Calu3 (cell line): ENCODE data around the gene C20orf204. TPM values are rescaled to one million over a fixed set of nuclear protein-coding genes. Genes with fewer than 3 reads are reported as not detected.

Experiments used
- BruUV-seq: library from RNA; stranded (reverse); fragments of 400-500 nt; replicated peaks from 2 replicates; lab custom pipeline; 2021; lab: Mats Ljungman, UMichigan
- CTCF ChIA-PET: fragments of 300-600 bp; sonication (Branson Sonifier 250); formaldehyde crosslinking; loops from one replicate; lab custom pipeline; 2022; ENCODE audit warnings: antibody characterized with exemption; lab: Charles Lee
- DNase-seq: peaks from one replicate; pipeline ENCODE4 v3.0.0; 2022
- H3K27ac Mint-ChIP-seq: one replicate; pipeline ENCODE4 v1.8.0; 2022; ENCODE audit warnings: mixed read lengths; ENCODE audit not compliant: unreplicated experiment
- H3K27me3 Mint-ChIP-seq: one replicate; pipeline ENCODE4 v1.8.0; 2022; ENCODE audit warnings: mixed read lengths; ENCODE audit not compliant: unreplicated experiment
- H3K36me3 Mint-ChIP-seq: one replicate; pipeline ENCODE4 v1.8.0; 2022; ENCODE audit warnings: mild to moderate bottlenecking, moderate library complexity, mixed read lengths; ENCODE audit not compliant: insufficient read depth, unreplicated experiment
- H3K4me1 Mint-ChIP-seq: one replicate; pipeline ENCODE4 v1.8.0; 2022; ENCODE audit warnings: mild to moderate bottlenecking, low read depth, mixed read lengths; ENCODE audit not compliant: unreplicated experiment
- H3K4me3 Mint-ChIP-seq: one replicate; pipeline ENCODE4 v1.8.0; 2022; ENCODE audit warnings: mild to moderate bottlenecking, low read depth, moderate library complexity, mixed read lengths; ENCODE audit not compliant: unreplicated experiment
- H3K9me3 Mint-ChIP-seq: one replicate; pipeline ENCODE4 v1.8.0; 2022; ENCODE audit warnings: low read depth, mixed read lengths; ENCODE audit not compliant: unreplicated experiment
- intact Hi-C: fragments of 100-400 bp; cut with micrococcal nuclease; formaldehyde crosslinking; loops from one replicate; pipeline ENCODE4 v1.10.0; 2022; ENCODE audit not compliant: unreplicated experiment
- total RNA-seq: library from RNA; stranded (reverse); gene quantifications from 2 replicates; pipeline ENCODE4 v1.2.3, GENCODE V29; 2022
- TF ChIP-seq, protein P1 (sequence below): fragments of 200-600 bp; IDR thresholded peaks from one replicate; pipeline ENCODE4 v1.8.0; 2022; ENCODE audit warnings: antibody characterized with exemption; ENCODE audit not compliant: unreplicated experiment

Gene C20orf204
- total RNA-seq, 1 experiment from 2014 or later: 5.0 TPM

DNA sequence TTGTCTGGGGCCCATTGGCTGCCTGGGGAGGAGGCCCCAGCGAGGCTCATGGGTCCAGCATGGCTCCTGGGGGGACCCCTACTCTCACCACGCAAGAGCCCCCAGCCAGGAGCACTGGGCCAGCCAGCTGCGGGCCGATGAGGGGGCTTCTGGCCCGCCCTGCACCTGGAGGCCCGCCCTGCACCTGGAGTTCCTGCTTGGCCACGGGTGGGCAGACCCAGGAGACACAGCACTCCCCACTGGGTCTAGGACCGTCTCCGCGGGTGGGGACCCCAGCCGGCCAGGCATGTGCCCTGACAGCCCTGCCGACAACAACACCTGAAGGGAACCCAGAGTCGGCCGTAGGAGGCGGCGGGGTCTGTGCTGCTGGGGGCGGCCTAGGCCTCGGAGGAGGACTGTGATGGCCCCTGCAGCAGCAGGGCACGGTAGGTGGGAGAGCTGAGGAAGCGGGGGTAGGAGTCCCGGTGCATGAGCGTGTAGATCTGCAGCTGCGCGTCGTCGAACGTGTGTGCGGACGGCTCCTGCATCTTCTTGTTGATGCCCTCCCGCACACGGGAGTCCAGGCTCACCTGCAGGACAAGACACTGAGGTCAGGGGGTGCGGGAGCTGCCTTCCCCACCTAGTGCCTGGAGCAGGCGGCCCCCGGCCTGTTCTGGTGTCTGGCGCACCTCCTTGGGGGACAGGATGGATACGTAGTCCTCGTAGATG is 37.6 kb downstream of the C20orf204 start:
- Mint-ChIP-seq H3K27ac (no peak overlapping the region), H3K36me3 (peaks cover 19% of the 10 kb centered on the region), H3K4me3 (no peak overlapping the region), H3K9me3 (no peaks in the 10 kb centered on the region), H3K27me3 (no peaks in the 10 kb centered on the region), H3K4me1 (peaks cover 9% of the 10 kb centered on the region)
- TF ChIP-seq, protein P1, sequence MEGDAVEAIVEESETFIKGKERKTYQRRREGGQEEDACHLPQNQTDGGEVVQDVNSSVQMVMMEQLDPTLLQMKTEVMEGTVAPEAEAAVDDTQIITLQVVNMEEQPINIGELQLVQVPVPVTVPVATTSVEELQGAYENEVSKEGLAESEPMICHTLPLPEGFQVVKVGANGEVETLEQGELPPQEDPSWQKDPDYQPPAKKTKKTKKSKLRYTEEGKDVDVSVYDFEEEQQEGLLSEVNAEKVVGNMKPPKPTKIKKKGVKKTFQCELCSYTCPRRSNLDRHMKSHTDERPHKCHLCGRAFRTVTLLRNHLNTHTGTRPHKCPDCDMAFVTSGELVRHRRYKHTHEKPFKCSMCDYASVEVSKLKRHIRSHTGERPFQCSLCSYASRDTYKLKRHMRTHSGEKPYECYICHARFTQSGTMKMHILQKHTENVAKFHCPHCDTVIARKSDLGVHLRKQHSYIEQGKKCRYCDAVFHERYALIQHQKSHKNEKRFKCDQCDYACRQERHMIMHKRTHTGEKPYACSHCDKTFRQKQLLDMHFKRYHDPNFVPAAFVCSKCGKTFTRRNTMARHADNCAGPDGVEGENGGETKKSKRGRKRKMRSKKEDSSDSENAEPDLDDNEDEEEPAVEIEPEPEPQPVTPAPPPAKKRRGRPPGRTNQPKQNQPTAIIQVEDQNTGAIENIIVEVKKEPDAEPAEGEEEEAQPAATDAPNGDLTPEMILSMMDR: no peak
- CTCF ChIA-PET: interaction anchor here (0.6 to 1.9 kb wide), 3 partner anchors 10 to 100 kb away, joined by 3 to 5 read pairs (median 3); no protein-coding TSS in a partner anchor
- no TSS peak for BruUV-seq
- intact Hi-C loops: no loop called here
- DNase-seq: no peak

DNA sequence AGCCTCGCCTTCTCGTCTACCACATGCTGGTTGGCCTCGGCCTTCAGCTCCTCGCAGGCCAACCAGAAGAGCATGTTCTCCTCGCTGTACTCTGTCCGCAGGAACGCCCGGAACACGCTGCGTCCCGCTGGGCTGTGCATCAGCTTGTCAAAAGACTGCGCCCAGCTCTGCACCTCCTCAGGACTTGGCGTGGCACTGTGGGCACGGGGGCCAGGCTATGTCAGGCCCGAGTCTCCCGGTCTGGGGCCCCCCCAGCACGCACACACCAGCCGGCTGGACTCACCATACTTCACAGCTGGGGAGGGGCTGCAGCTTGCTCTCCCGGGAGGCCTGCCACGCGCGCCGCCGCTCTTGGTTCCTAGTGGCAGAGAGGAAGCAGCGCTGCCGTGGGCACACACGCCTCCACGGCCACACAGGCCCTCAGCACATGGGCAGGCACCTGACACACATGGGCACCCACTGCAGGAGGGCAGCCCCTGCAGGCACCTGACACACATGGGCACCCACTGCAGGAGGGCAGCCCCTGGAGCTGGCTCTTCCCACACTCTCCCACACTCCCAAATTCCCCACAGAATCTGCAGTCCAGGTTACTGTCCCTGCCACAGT is 38.3 kb downstream of the C20orf204 start:
- H3K27me3 Mint-ChIP-seq: no peaks in the 10 kb centered on the region
- CTCF ChIA-PET: interaction anchor here (0.6 to 1.9 kb wide), 4 partner anchors 9 to 100 kb away, joined by 3 to 5 read pairs (median 4); no protein-coding TSS in a partner anchor
- intact Hi-C loops: no loop called here

DNA sequence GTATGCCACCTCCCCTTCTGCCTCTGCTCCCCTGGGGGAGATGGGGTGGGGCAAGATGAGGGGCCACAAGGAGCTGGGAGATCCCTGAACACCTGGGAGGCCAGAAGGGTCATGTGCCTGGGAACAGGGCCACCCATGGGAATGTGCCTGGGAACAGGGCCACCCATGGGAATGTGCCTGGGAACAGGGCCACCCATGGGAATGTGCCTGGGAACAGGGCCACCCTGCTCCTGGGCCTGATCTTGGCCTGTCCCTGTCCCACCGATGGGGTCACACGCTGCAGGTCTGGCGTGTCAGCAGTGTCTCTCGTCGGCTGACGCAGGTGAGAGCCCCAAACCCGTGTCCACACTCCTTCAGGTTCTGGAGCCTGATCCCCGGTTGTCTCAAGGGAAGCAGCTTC is 39.0 kb downstream of the C20orf204 start:
- CTCF ChIA-PET: interaction anchor here (0.6 to 0.8 kb wide), 3 partner anchors 20 to 1719 kb away, joined by 3 to 4 read pairs (median 3); no protein-coding TSS in a partner anchor
- Mint-ChIP-seq H3K27me3 (no peaks in the 10 kb centered on the region), H3K4me1 (peaks cover 16% of the 10 kb centered on the region), H3K36me3 (peaks cover 27% of the 10 kb centered on the region), H3K27ac (no peak overlapping the region), H3K9me3 (no peaks in the 10 kb centered on the region), H3K4me3 (no peak overlapping the region)
- intact Hi-C loops: no loop called here
- TF ChIP-seq, protein P1: no peak
- no TSS peak for BruUV-seq
- no peak for DNase-seq

More for the DNA sequence above, 38.3 kb downstream of the C20orf204 start:
- Mint-ChIP-seq H3K4me3 (no peak overlapping the region), H3K9me3 (no peaks in the 10 kb centered on the region), H3K27ac (no peak overlapping the region), H3K4me1 (peaks cover 16% of the 10 kb centered on the region), H3K36me3 (peaks cover 25% of the 10 kb centered on the region)
- BruUV-seq: no TSS peak
- no peak for DNase-seq
- TF ChIP-seq, protein P1: no peak

DNA sequence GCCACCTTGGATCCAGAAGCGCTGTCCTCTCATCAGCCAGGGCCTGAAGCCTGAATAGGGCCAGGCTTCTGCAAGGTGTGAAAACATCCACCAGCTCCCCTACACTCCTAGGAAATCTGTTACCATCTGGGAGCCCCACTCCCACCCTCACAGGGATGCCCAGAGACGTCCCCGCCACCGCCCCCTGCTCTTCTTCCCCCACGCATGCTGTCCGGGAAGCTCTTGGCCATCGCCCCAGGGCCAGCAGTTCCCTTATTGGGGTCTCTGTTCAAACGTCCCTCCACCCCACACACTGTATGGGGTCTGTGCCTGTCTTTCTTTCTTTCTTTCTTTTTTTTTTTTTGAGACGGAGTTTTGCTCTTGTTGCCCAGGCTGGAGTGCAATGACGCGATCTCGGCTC is 39.6 kb downstream of the C20orf204 start:
- no TSS peak for BruUV-seq
- intact Hi-C loops: no loop called here
- no peak for DNase-seq
- CTCF ChIA-PET: interaction anchor here (0.8 kb wide), 1 partner anchor 10 kb away, joined by 3 read pairs; no protein-coding TSS in a partner anchor
- H3K27me3 Mint-ChIP-seq: peaks cover 5% of the 10 kb centered on the region
- peaks cover 33% of the 10 kb centered on the region for H3K36me3 Mint-ChIP-seq
- TF ChIP-seq, protein P1: no peak
- no peak overlapping the region for H3K4me3 Mint-ChIP-seq
- peaks cover 16% of the 10 kb centered on the region for H3K4me1 Mint-ChIP-seq
- H3K27ac Mint-ChIP-seq: no peak overlapping the region
- no peaks in the 10 kb centered on the region for H3K9me3 Mint-ChIP-seq
